ENCODE measurements around the gene GCNT3. TPM values are rescaled to one million over a fixed set of nuclear protein-coding genes. Genes with fewer than 3 reads are reported as not detected.

The GCNT3 gene
- total RNA-seq, 4 donors from 2014 or later = 1.5 TPM; not detected in 3

DNA sequence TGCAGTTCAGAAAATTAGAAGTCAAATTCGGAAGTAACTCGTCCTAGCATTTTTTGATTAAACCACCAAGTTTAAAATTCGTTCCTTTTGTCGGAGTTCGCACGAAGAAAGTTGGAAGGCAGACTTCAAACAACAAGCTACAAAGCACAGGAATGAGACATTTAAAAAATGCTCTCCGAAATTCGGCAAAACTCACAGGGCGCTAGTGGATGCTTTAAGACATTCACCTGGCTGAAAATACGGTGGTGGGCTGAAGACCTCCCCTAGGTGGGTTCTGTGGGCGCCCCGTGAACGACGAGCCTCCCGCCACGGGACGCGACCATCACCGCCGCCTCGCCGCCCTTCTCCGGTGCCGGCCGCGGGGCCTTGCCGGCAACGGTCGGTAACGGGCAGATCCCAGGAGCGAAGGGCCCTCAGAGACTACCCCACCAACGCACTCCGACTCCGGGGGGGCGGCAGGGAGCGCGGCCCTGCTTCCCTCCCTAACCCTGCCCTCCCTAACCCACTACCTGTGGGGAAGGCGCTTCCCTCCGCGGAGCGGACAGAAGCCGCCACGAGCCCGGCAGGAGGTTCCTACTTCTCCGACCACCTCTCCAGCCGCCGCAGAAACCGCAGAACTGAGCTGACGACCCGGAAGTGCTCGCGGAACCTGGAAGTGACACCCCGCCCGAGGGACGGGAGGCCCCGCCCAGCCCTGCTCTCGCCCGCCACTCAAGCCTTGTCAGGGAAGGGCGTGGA is 45.5 kb downstream of the GCNT3 start, which contains the start of gene GTF2A2:
GTF2A2 (minus strand) TSS at position 619 of the 738 bp plus-strand sequence. CDS start 5,238 bp downstream, outside the sequence.
- H3K4me3 ChIP-seq (ENCODE audit: low read depth, poor library complexity, severe bottlenecking) = peak within 1 kb of the TSS; percentile 58
- intact Hi-C loops (cut with DNase I; ENCODE audit: low total_unique reads) = no loop called here
- DNase-seq (ENCODE audit: low spot score in 2 of 2) = peak; percentile 93 to 99
- peak in 1 of 2 donors; percentile 11 for TF ChIP-seq POLR2A (IDR thresholded peaks at IDR 0.05)
- TF ChIP-seq, protein P1, sequence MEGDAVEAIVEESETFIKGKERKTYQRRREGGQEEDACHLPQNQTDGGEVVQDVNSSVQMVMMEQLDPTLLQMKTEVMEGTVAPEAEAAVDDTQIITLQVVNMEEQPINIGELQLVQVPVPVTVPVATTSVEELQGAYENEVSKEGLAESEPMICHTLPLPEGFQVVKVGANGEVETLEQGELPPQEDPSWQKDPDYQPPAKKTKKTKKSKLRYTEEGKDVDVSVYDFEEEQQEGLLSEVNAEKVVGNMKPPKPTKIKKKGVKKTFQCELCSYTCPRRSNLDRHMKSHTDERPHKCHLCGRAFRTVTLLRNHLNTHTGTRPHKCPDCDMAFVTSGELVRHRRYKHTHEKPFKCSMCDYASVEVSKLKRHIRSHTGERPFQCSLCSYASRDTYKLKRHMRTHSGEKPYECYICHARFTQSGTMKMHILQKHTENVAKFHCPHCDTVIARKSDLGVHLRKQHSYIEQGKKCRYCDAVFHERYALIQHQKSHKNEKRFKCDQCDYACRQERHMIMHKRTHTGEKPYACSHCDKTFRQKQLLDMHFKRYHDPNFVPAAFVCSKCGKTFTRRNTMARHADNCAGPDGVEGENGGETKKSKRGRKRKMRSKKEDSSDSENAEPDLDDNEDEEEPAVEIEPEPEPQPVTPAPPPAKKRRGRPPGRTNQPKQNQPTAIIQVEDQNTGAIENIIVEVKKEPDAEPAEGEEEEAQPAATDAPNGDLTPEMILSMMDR (IDR thresholded peaks at IDR 0.05) = no peak
- WGBS, 2 donors = 0% methylated on average over 38 to 41 of the region's 59 CpGs

DNA sequence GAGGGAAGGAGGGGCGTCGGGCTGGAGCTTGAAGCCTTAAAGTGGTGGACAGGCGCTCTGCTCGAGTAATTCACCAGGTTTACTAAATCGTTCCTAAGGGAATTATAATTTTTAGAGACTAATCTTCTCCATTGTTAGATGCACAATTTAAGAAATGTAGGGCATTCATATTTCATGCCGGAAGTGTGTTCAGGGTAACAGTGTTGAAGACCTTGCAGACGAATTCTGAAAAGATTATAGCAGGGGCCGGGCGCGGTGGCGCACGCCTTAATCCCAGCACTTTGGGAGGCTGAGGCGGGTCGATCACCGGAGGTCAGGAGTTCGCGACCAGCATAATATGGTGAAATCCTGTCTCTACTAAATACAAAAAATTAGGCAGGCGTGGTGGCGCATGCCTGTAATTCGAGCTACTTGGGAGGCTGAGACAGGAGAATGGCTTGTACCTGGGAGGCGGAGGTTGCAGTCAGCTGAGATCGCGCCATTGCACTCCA is 46.1 kb downstream of the GCNT3 start:
- intact Hi-C loops (cut with DNase I; ENCODE audit: low total_unique reads) = no loop called here
- WGBS, 2 donors = 31 to 36% methylated on average over 23 of the region's 23 CpGs
- no peak overlapping the region for H3K4me3 ChIP-seq (ENCODE audit: low read depth, poor library complexity, severe bottlenecking)
- peak in 1 of 2 donors; percentile 84 for DNase-seq (ENCODE audit: low spot score in 2 of 2)
- TF ChIP-seq POLR2A (IDR thresholded peaks at IDR 0.05) = no peak
- TF ChIP-seq, protein P1 (IDR thresholded peaks at IDR 0.05) = no peak

- DNase-seq (ENCODE audit: low spot score in 2 of 2) = no peak
- 73 to 82% methylated on average over 1 of the region's 1 CpG for WGBS, 2 donors
- intact Hi-C loops (cut with DNase I; ENCODE audit: low total_unique reads) = no loop called here
- no peak overlapping the region for H3K4me3 ChIP-seq (ENCODE audit: low read depth, poor library complexity, severe bottlenecking)
- no peak for TF ChIP-seq POLR2A (IDR thresholded peaks at IDR 0.05)
- TF ChIP-seq, protein P1 (IDR thresholded peaks at IDR 0.05) = no peak
These were observed 47.8 kb downstream of the GCNT3 start for GRCh38 chr15:59659366-59659765.

GRCh38 chr15:59662260-59662659 is 50.7 kb downstream of the GCNT3 start:
- no peak for DNase-seq (ENCODE audit: low spot score in 2 of 2)
- WGBS, 2 donors = 19 to 28% methylated on average over 1 of the region's 1 CpG
- no peak overlapping the region for H3K4me3 ChIP-seq (ENCODE audit: low read depth, poor library complexity, severe bottlenecking)

GRCh38 chr15:59668556-59668955 is 57.0 kb downstream of the GCNT3 start:
- WGBS, 2 donors = 76 to 78% methylated on average over 8 of the region's 8 CpGs
- no peak overlapping the region for H3K4me3 ChIP-seq (ENCODE audit: low read depth, poor library complexity, severe bottlenecking)
- intact Hi-C loops (cut with DNase I; ENCODE audit: low total_unique reads) = no loop called here
- DNase-seq (ENCODE audit: low spot score in 2 of 2) = no peak
- TF ChIP-seq POLR2A (IDR thresholded peaks at IDR 0.05) = no peak
- TF ChIP-seq, protein P1 (IDR thresholded peaks at IDR 0.05) = no peak

More at GRCh38 chr15:59662260-59662659, 50.7 kb downstream of the GCNT3 start:
- TF ChIP-seq, protein P1 (IDR thresholded peaks at IDR 0.05) = no peak
- no peak for TF ChIP-seq POLR2A (IDR thresholded peaks at IDR 0.05)
- intact Hi-C loops (cut with DNase I; ENCODE audit: low total_unique reads) = no loop called here

Other genes with a start within 250 kb of the GCNT3 start
- 100 to 1,000 TPM; 134 to 218 (median 183) TPM for gene MYO1E, start 238.9 kb upstream of the GCNT3 start, total RNA-seq
- gene FAM81A, start 173.6 kb upstream of the GCNT3 start, total RNA-seq = 1 to 10 TPM; 1.3 to 2.3 (median 2.1) TPM
- 10 to 100 TPM; 13.4 to 32.7 (median 17.0) TPM for gene GTF2A2, start 45.7 kb downstream of the GCNT3 start, total RNA-seq
- gene BNIP2, start 77.5 kb downstream of the GCNT3 start, total RNA-seq = 100 to 1,000 TPM in 3 of 4 donors, 10 to 100 TPM in 1; 84.3 to 147 (median 123) TPM

All from lower leg skin (tissue), 4 donors.